GM13976 (cell line): Measurements from ENCODE around the gene TBC1D17.

Source experiments
- DNase-seq: peaks from one replicate; pipeline ENCODE4 v3.0.0; 2012; ENCODE audit warnings: low spot score
- CTCF ChIP-seq: IDR thresholded peaks from 2 replicates; pipeline ENCODE4 v1.5.1; 2012; ENCODE audit warnings: borderline replicate concordance, mild to moderate bottlenecking; ENCODE audit not compliant: insufficient read depth; ENCODE audit errors: extremely low read depth, missing control alignments, control extremely low read depth
- in situ Hi-C: fragments of 300-500 bp; cut with MboI; formaldehyde crosslinking; loops from one replicate; pipeline ENCODE4 v1.12.0; 2022; ENCODE audit warnings: low sequenced_read_pairs, mixed read lengths, inconsistent platforms; ENCODE audit not compliant: unreplicated experiment

The TBC1D17 gene

DNA sequence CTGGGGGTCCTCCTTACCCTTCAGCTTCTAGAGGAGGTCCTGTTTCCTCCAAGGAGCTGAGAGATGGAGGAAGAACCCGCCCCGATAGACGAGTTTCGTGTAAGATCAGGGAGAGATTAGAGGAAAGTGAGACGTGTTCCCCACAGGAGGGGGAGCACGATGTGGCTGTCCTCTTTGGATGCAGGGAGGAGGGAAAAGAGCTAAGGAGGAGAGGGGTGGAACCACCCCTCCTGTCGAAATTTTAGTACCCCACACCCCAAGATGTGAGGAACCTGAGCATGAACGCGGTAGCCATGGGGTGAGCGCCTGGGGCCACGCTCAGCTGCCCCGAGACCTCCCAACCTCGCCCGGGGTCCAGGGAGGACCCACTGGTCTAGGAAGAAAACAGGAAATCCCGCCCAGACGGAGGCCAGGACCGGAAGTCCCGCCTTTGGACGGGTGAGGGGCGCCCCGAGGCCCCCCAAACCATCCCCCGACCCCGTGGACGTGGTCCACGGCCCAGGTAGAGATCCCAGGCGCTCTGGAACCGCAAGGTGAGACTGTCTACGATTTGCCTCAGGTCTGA lies 1.6 kb upstream of the TBC1D17 start:
- no peak for TF ChIP-seq CTCF
- peak; percentile 63 for DNase-seq
- in situ Hi-C loops = no loop called here

DNA sequence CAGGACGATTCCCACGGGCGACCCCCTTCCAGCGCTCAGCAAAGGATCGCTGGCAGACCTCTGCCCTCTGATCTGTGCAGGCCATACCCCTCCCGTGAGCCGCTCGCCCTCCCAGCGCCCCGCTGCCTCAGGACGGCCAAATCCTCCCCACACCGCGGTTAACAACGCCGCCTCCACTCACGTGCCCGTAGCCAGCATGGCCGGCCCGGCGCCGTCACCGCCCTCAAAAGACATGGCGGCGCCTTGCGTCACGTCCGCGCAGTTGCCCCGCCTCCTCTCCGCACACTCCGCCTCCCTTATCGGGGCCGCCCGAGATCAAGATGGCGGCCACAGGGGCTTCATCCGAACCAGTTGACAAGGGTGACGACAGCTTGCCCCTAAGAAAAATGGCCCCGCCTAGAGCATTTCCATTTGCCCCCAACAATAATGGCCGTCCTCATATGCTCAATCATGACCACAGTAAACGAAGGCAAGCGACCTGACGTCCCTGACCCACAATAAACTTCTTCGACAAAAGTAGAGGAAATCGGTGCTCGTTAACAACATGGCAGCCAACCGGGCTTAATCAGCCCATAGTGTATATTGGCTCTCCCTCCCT lies 981 bp upstream of the TBC1D17 start:
- in situ Hi-C loops = no loop called here
- no peak for TF ChIP-seq CTCF
- peak; percentile 89 for DNase-seq

- DNase-seq = peak; percentile 98
- in situ Hi-C loops = no loop called here
- no peak for TF ChIP-seq CTCF
Observed at GRCh38 chr19:49877879-49878743, 609 bp downstream of the TBC1D17 start.

DNA sequence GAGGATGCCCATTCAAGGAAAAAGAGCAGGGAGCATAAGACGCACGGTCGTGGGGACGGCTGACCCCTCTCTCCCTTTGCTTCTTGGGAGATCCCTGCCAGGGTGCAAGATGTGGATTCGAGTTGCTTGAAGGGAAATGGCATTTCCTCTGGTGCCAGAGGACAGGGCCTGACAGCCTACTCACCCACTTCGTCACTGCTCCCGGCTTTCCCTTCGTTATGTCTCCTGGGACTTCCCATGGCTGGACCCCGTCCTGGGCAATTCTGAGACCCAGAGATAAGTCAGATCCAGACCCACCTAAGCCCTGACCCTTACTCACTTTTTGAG lies 1.2 kb downstream of the TBC1D17 start:
- DNase-seq = no peak
- no peak for TF ChIP-seq CTCF
- in situ Hi-C loops = no loop called here

- TF ChIP-seq CTCF = no peak
- in situ Hi-C loops = no loop called here
- DNase-seq = no peak
Observed at GRCh38 chr19:49879243-49879963, 1.9 kb downstream of the TBC1D17 start.

DNA sequence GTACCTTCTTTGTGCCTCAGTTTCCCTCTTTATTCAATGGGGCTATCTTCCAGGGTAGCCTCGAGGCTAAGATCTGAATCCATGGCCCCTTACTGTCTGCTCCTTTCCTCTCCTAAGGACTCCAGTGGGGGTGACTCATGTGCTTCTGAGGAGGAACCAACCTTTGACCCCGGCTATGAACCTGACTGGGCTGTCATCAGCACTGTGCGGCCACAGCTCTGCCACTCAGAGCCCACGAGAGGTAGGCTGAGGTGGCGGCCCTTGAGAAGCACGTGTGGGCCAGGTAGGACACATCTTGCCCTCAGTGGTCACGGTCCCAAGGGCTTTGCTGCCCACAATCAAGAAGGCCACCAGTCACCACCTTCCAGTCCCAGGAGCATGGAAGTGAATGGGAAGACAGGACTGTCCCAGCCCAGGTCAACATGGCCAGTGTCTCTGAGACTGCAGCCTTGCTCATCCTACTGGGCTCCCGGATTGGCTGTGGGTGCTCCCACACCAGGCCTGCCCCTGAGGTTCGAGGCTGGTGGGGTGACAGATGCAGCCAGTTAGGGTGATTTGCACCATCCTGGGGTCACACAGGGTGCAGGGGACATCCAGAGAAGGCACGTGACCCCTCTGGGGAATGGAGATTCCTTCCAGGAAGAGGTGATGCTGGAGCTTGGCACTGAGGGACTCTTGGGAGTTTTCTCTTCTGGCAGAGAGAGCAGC lies 2.8 kb downstream of the TBC1D17 start:
- no peak for TF ChIP-seq CTCF
- DNase-seq = no peak
- in situ Hi-C loops = no loop called here
